Stimulated activated CD8-positive, alpha-beta memory T cell treated with anti-CD3 and anti-CD28 coated beads, Interleukin-15, amount 100 ng/mL, for 1 hour (primary cell): ENCODE measurements around the gene MUCL3.
"Not testable (repeated sequence)": the region's sequence is repeated elsewhere in the genome, so short reads cannot be mapped to it uniquely, and the experiment has no call there.

Experiments used
- DNase-seq: peaks from one replicate; pipeline ENCODE4 v3.0.0-alpha.2; 2020; ENCODE audit warnings: low read depth

The MUCL3 gene

GRCh38 chr6:30979690-30980089 lies 38.9 kb downstream of the MUCL3 start:
- no peak for DNase-seq

DNA sequence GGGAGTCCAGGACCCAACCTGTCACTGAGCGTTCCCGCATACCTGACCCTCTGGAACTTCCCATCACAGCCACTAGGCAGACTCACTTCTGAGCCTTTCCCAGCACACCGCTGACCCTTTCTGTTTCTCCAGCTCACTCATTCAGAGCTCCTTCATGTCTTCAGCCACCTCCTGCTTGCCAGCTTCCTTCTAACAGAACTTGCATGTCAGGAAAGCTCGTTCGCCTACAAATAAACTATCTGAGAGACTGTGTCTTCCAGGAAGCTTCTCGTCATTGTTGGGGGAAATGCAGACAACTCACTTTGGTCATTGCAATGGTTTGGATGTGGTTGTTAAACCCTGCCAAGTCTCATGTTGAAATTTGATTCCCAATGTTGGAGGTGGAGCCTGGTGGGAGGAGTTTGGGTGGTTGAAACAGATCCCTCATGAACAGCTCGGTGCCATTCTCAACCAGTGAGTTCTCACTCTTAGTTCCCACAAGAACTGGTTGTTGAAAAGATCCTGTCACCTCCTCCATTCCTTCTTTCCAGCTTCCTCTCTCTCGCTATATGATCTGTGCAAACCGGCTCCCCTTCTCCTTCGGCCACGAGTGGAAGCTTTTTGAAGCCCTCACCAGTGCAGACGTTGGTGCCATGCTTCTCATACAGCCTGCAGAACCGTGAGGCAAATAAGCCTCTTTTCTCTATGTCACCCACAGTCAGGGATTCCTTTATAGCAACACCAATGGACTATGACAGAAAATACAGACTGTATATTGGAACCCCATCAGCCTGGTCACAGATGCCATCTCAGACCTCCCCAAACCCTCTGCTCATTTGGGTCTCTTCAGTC lies 41.4 kb downstream of the MUCL3 start:
- DNase-seq = no peak

DNA sequence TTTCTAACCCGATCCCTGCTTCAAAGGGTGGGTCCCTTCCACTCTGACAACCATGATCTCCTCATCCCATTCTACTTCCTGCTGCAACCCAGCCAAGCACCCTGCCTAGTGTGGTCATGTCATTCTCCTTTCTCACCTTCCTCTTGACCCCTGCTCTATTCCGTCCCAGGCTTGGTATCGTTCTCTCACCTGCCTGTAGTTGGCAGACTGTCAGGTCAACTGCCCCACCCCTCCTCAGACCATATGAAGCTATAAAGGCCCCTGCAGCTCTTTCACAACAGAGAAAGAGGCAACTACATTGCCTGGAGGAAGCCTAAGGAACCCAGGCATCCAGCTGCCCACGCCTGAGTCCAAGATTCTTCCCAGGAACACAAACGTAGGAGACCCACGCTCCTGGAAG lies 42.7 kb downstream of the MUCL3 start, which contains the start of gene MUC21:
MUC21 (plus strand) TSS at position 280 of the 400 bp plus-strand sequence. CDS start 241 bp downstream, outside the sequence.
- no peak for DNase-seq

GRCh38 chr6:30985490-30985889 lies 44.7 kb downstream of the MUCL3 start:
- DNase-seq = no peak

- no peak for DNase-seq
Observed at GRCh38 chr6:30987304-30987703, 46.5 kb downstream of the MUCL3 start.

- DNase-seq = no peak
Observed at GRCh38 chr6:30988209-30988825, 47.5 kb downstream of the MUCL3 start.

- no peak for DNase-seq
Observed at GRCh38 chr6:30990422-30991086, 49.8 kb downstream of the MUCL3 start.

DNA sequence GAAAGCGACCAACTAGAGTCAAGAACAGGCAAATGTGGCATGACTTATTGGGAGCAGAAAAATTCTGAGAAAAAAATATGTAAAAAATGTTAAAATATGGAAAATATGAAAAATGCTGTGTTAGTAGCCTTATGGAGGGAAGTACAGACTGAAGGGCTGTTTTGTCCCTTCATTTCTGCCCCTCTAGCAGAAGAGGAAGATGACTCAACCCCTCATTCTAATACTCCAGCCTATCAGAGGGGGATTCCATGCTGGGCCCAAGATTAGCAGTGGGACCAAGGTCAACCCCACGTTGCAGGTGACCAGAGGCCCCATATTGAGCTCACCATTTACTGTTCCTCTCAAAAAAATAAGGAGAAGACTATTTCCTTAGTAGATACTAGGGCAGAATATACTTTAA lies 51.1 kb downstream of the MUCL3 start:
- no peak for DNase-seq

DNA sequence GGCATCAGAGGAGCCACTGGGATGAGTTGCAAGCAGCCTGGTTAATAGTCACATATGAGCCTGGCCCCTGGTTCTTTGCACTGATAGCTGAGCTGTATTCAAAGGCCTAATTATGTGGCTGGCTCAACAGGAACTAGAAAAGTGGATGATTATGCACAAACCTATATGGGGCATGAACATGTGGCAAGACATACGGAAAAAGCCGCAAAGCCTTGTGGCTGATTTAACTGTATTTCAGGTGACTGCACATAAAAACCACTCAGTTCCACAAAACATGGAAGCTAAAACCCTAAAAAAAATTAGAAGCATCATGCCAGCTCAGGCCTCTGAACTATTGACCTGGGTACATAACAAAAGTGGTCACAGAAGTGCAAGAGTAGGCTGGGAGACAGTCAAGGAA lies 56.5 kb downstream of the MUCL3 start:
- no peak for DNase-seq

DNA sequence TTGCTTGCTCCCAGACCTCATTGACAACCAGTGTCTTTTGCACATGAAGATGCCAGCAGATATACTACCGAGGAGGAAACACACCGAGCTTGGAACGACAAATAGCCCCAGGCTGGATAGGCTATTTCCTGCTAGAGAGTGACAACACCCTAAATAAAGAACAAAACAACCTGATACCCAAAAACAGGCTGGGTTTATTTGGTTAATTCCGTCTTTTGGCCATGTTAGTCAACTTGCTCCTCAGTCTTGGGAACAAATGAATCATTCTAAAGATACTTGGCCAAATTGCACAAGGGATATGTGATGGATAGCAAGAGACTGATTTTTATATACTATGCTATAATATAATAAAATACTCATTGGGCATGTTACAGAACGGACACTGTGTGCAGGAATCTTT lies 58.0 kb downstream of the MUCL3 start:
- no peak for DNase-seq

DNA sequence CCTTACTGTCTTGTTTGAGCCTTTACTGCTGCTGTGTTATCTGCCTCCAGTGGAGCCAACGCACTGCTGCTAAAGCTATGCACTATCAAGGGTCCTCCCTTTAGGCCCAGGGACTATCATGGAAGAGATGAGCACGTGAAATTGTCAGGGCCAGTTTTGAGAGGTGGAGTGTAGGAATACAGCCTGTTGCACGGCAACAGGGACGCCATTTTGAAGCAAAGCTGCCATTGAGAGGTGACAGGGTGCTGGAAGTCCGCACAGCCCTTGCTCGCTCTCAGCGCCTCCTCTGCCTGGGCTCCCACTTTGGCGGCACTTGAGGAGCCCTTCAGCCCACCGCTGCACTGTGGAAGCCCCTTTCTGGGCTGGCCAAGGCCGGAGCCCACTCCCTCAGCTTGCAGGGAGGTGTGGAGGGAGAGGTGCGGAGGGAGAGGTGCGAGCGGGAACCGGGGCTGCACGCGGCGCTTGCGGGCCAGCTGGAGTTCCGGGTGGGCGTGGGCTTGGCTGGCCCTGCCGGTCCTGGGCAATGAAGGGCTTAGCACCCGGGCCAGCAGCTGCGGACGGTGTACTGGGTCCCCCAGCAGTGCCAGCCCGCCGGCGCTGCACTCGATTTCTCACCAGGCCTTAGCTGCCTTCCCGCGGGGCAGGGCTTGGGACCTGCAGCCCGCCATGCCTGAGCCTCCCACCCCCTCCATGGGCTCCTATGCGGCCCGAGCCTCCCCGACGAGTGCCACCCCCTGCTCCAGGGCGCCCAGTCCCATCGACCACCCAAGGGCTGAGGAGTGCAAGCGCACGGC lies 59.5 kb downstream of the MUCL3 start:
- not testable (repeated sequence) for DNase-seq

DNA sequence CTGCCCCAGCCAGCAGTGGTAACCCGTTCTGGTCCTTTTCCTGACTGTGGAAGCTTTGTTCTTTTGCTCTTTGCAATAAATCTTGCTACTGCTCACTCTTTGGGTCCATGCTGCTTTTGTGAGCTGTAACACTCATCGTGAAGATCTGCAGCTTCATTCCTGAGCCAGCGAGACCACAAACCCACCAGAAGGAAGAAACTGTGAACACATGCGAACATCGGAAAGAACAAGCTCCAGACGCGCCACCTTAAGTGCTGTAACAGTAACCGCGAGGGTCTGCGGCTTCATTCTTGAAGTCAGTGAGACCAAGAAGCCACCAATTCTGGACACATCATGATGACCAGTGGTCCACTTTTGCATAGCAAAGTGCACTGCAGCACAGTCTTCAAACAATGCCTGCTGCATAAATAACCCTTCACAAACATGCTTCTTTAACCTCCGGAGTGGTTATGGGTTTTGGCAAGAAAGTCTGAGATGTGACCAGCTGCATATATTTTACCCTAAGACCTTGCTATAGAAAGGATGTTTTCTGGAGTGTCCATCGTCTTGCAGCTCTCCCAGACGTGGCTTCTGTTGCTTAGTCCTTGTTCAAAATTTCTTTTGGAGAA lies 60.6 kb downstream of the MUCL3 start:
- no peak for DNase-seq

GRCh38 chr6:31002471-31002870 lies 61.7 kb downstream of the MUCL3 start:
- no peak for DNase-seq
